H1 (cell line): ENCODE data around the gene DAPK1. TPM values are rescaled to one million over a fixed set of nuclear protein-coding genes. Genes with fewer than 3 reads are reported as not detected.

ENCODE experiments used
- CTCF ChIA-PET: fragments of 300-600 bp; sonication (Branson Sonifier 250); formaldehyde crosslinking; loops from one replicate; lab custom pipeline; 2021; ENCODE audit not compliant: partially characterized antibody; lab: Charles Lee
- POLR2A ChIA-PET: fragments of 300-600 bp; sonication (Branson Sonifier 250); formaldehyde crosslinking; loops from one replicate; lab custom pipeline; 2021; ENCODE audit warnings: inconsistent platforms; ENCODE audit not compliant: partially characterized antibody; lab: Charles Lee
- DNase-seq, 2 experiments: peaks; one replicate each; pipeline versions ENCODE4 v3.0.0 to v3.0.0-alpha.2; 2010 to 2022; ENCODE audit warnings: low spot score in 2 of 2, low read depth in 1 of 2, mixed read lengths in 1 of 2
- FAIRE-seq: peaks from 2 replicates; lab custom pipeline; 2011; peaks lifted over from hg19 to GRCh38; lab: Jason Lieb, UNC
- H2AFZ ChIP-seq: 2 replicates; pipeline ENCODE4 v1.8.1; 2012; ENCODE audit warnings: low read length, inconsistent platforms
- H2AK5ac ChIP-seq: 2 replicates; pipeline ENCODE4 v1.6.1; 2013; ENCODE audit warnings: low read depth, low read length
- H2BK120ac ChIP-seq: replicated peaks from 2 replicates; pipeline ENCODE3; 2013; ENCODE audit warnings: low read depth, low read length, inconsistent platforms
- H2BK12ac ChIP-seq: 2 replicates; pipeline ENCODE4 v1.6.1; 2013; ENCODE audit warnings: low read depth, low read length
- H2BK15ac ChIP-seq: 2 replicates; pipeline ENCODE4 v1.6.1; 2013; ENCODE audit warnings: low read length
- H2BK20ac ChIP-seq: 2 replicates; pipeline ENCODE4 v1.6.1; 2013; ENCODE audit warnings: low read length
- H2BK5ac ChIP-seq: 2 replicates; pipeline ENCODE4 v1.6.1; 2013; ENCODE audit warnings: low read depth, low read length
- H3K14ac ChIP-seq: 2 replicates; pipeline ENCODE4 v1.6.1; 2013; ENCODE audit warnings: inconsistent platforms; ENCODE audit not compliant: insufficient read length
- H3K18ac ChIP-seq: 2 replicates; pipeline ENCODE4 v1.6.1; 2013; ENCODE audit warnings: low read length; ENCODE audit errors: extremely low read depth
- H3K23ac ChIP-seq: 2 replicates; pipeline ENCODE4 v1.6.1; 2013; ENCODE audit warnings: inconsistent platforms; ENCODE audit not compliant: insufficient read length
- H3K23me2 ChIP-seq: 2 replicates; pipeline ENCODE4 v1.6.1; 2013; ENCODE audit warnings: low read depth, low read length
- H3K27ac ChIP-seq: 2 replicates; pipeline ENCODE4 v1.6.1; 2011; ENCODE audit warnings: low read depth, low read length, inconsistent platforms
- H3K27me3 ChIP-seq, 4 experiments: replicated peaks in 1 of 4; 1 replicate in 1 of 4; 2 replicates in 3 of 4; pipeline versions ENCODE4 v1.6.1 to v1.8.1; 2011 to 2013; ENCODE audit warnings: low read length in 3 of 4, mild to moderate bottlenecking in 3 of 4, inconsistent platforms in 2 of 4, mixed read lengths in 2 of 4, moderate library complexity in 1 of 4; ENCODE audit not compliant: control insufficient read depth in 3 of 4, insufficient read depth in 3 of 4; ENCODE audit errors: extremely low read depth in 1 of 4
- H3K36me3 ChIP-seq, 4 experiments: 2 replicates each; pipeline versions ENCODE4 v1.6.1 to v1.8.1; 2011 to 2013; ENCODE audit warnings: mild to moderate bottlenecking in 4 of 4, low read length in 3 of 4, moderate library complexity in 2 of 4, control low read depth in 1 of 4, inconsistent platforms in 1 of 4; ENCODE audit not compliant: insufficient read depth in 4 of 4, control insufficient read depth in 2 of 4
- H3K4ac ChIP-seq: replicated peaks from 2 replicates; pipeline ENCODE3; 2013; ENCODE audit warnings: low read length, low read depth, mixed read lengths, inconsistent platforms; ENCODE audit not compliant: insufficient read length
- H3K4me1 ChIP-seq, 4 experiments: replicated peaks in 1 of 4; 1 replicate in 1 of 4; 2 replicates in 3 of 4; pipeline versions ENCODE4 v1.6.1 to v1.8.1; 2011 to 2013; ENCODE audit warnings: low read length in 3 of 4, inconsistent platforms in 2 of 4, mixed read lengths in 1 of 4; ENCODE audit not compliant: insufficient read depth in 4 of 4, control insufficient read depth in 3 of 4
- H3K4me2 ChIP-seq, 2 experiments: 2 replicates each; pipeline versions ENCODE4 v1.6.1 to v1.8.1; 2011 to 2013; ENCODE audit warnings: low read depth in 2 of 2, low read length in 2 of 2, control low read depth in 1 of 2, inconsistent platforms in 1 of 2, mild to moderate bottlenecking in 1 of 2; ENCODE audit not compliant: insufficient read depth in 1 of 2
- H3K4me3 ChIP-seq, 4 experiments: fragments of 200-600, 300-600 bp in 1 of 4; sonication (generic), shearing (Covaris generic), sonication (Bioruptor Twin) in 1 of 4; 2 replicates each; pipeline versions ENCODE4 v1.5.1 to v1.8.1; 2011 to 2016; ENCODE audit warnings: low read length in 4 of 4, low read depth in 3 of 4, control low read depth in 2 of 4, inconsistent platforms in 2 of 4, mild to moderate bottlenecking in 2 of 4, mixed read lengths in 1 of 4, moderate library complexity in 1 of 4; ENCODE audit not compliant: insufficient read depth in 2 of 4; ENCODE audit errors: extremely low read depth in 1 of 4
- H3K56ac ChIP-seq: replicated peaks from 2 replicates; pipeline ENCODE3; 2013; ENCODE audit warnings: low read depth, mild to moderate bottlenecking, mixed read lengths, low read length, inconsistent platforms; ENCODE audit not compliant: insufficient read length
- H3K79me1 ChIP-seq: 2 replicates; pipeline ENCODE4 v1.6.1; 2013; ENCODE audit warnings: low read depth, low read length, control low read depth
- H3K79me2 ChIP-seq, 2 experiments: 2 replicates each; pipeline versions ENCODE4 v1.6.1 to v1.8.1; 2012 to 2013; ENCODE audit warnings: low read length in 2 of 2, mild to moderate bottlenecking in 2 of 2, inconsistent platforms in 1 of 2; ENCODE audit not compliant: insufficient read depth in 2 of 2, control insufficient read depth in 1 of 2
- H3K9ac ChIP-seq, 4 experiments: replicated peaks in 1 of 4; 1 replicate in 1 of 4; 2 replicates in 3 of 4; pipeline versions ENCODE4 v1.6.1 to v1.8.1; 2011 to 2013; ENCODE audit warnings: low read depth in 3 of 4, low read length in 3 of 4, control low read depth in 2 of 4, mild to moderate bottlenecking in 2 of 4, moderate library complexity in 2 of 4, inconsistent platforms in 1 of 4; ENCODE audit errors: extremely low read depth in 1 of 4
- H3K9me3 ChIP-seq, 2 experiments: 2 replicates each; pipeline versions ENCODE4 v1.6.1 to v1.8.1; 2012 to 2013; ENCODE audit warnings: mild to moderate bottlenecking in 2 of 2, moderate library complexity in 2 of 2, control low read depth in 1 of 2, inconsistent platforms in 1 of 2, low read depth in 1 of 2, low read length in 1 of 2, mixed read lengths in 1 of 2; ENCODE audit not compliant: insufficient read depth in 2 of 2
- H4K20me1 ChIP-seq, 2 experiments: replicated peaks in 1 of 2; 2 replicates each; pipeline versions ENCODE3 to v1.8.1; 2011 to 2013; ENCODE audit warnings: inconsistent platforms in 2 of 2, low read length in 2 of 2, mild to moderate bottlenecking in 1 of 2; ENCODE audit not compliant: insufficient read depth in 2 of 2, control insufficient read depth in 1 of 2
- H4K5ac ChIP-seq: 2 replicates; pipeline ENCODE4 v1.6.1; 2013; ENCODE audit warnings: low read length, low read depth, mixed read lengths, inconsistent platforms; ENCODE audit not compliant: insufficient read length
- H4K8ac ChIP-seq: 2 replicates; pipeline ENCODE4 v1.8.0; 2013; ENCODE audit warnings: mild to moderate bottlenecking, moderate library complexity, low read length, inconsistent platforms; ENCODE audit not compliant: insufficient read depth; ENCODE audit errors: extremely low read depth
- H4K91ac ChIP-seq: replicated peaks from 2 replicates; pipeline ENCODE3; 2013; ENCODE audit warnings: low read length, mixed read lengths, inconsistent platforms; ENCODE audit not compliant: insufficient read length
- WGBS, 2 experiments: shearing (Covaris generic) in 1 of 2; methylation state at CpG; one replicate each; pipeline versions ENCODE4 v1.1.6 to v1.1.7; 2013 to 2015; ENCODE audit warnings: low lambda C conversion rate in 2 of 2, mixed read lengths in 2 of 2, inconsistent platforms in 1 of 2, low coverage in 1 of 2, missing lambda C conversion rate in 1 of 2; ENCODE audit not compliant: insufficient replicate concordance in 2 of 2, insufficient coverage in 1 of 2, insufficient read length in 1 of 2; ENCODE audit errors: extremely low coverage in 1 of 2, missing lambda C conversion rate in 1 of 2; 5-methylcytosine and 5-hydroxymethylcytosine counted together
- polyA plus RNA-seq, 7 experiments: library from polyadenylated mRNA; depleted of rRNA in 3 of 7; stranded (reverse) in 5 of 7; unstranded in 2 of 7; fragments of >200 nt in 5 of 7; fragments of 200-250 nt in 2 of 7; gene quantifications; 1 replicate in 5 of 7; 2 replicates in 1 of 7; 4 replicates in 1 of 7; pipeline versions ENCODE4 v1.2.1 to v1.2.3, GENCODE V29; 2011 to 2013; ENCODE audit warnings: missing spikeins in 2 of 7, mixed read lengths in 2 of 7
- total RNA-seq: library from RNA; stranded (reverse); fragmentation: NEBNext Ultra II Directional; extraction: Animal tissue kit (Norgen Biotek cat#: 25700); gene quantifications from 2 replicates; pipeline ENCODE4 v1.2.1, GENCODE V29; 2021

DAPK1 gene
- total and polyA plus RNA-seq, 2 of the 8 experiments (the other 6 are each of a cell fraction or from before 2014, with no cell fraction given): 62.4 to 131 TPM

DNA sequence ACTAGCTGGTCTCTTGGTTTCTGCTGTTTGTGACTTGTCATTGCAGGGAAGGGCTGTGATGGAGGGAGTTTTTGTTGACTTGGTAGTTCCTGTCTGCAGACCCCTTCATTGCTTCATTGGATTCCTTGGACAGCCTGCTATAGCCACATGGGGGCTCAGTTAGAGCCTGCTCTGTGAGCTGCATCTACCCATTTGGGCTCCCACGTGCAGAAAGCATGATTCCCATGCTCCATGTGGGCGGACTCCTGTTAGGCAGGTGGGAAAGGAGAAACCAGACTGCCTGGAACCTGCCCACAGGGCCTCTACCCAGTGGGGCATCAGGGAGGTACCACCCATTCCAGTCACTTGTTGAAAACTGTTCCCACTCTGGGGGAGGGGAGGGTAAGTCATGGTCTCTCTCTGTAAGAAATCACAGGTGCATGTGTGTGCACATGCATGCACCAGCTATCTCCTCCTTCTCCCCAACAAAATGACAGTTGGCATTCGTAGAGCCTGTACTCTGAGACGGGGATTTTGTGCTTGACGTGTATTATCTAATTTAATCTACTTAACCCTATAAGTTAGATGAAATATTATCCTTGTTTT is 61.0 kb downstream of the DAPK1 start:
- Histone ChIP-seq H3K23me2 (no peaks in the 10 kb centered on the region), H2AK5ac (no peak overlapping the region), H3K18ac (no peak overlapping the region), H3K79me2 (peaks cover 0 to 72% of the 10 kb centered on the region in 2 experiments; a peak in 3 of 4 replicates), H3K9me3 (no peaks in the 10 kb centered on the region), H3K27ac (no peak overlapping the region), H3K9ac (no peak overlapping the region), H3K4me3 (no peak overlapping the region), H3K27me3 (no peaks in the 10 kb centered on the region), H3K79me1 (peaks cover 12% of the 10 kb centered on the region; the same call in 1 of the 2 replicates), H4K5ac (no peak overlapping the region), H4K8ac (no peak overlapping the region), H3K14ac (no peak overlapping the region), H3K4me1 (no peaks in the 10 kb centered on the region; a peak in 1 of 7 replicates), H2BK20ac (no peak overlapping the region), H2BK12ac (no peak overlapping the region), H4K91ac (no peak overlapping the region), H2BK15ac (no peak overlapping the region), H2AFZ (no peak overlapping the region), H3K23ac (no peak overlapping the region), H2BK5ac (no peak overlapping the region), H3K4me2 (no peak overlapping the region), H3K36me3 (peaks cover 0 to 6% (median 2%) of the 10 kb centered on the region in 4 experiments; a peak in 3 of 8 replicates), H4K20me1 (peaks cover 4 to 16% of the 10 kb centered on the region in 2 experiments), H3K4ac (no peak overlapping the region), H3K56ac (no peak overlapping the region), H2BK120ac (no peak overlapping the region)
- 77% methylated on average over 5 of the region's 5 CpGs; no CpG with 5 or more reads in 1 of the 2 experiments for WGBS, 2 experiments
- CTCF ChIA-PET: interaction anchor here (0.6 to 3.0 kb wide), 7 partner anchors 9 to 288 kb away, joined by 3 to 22 read pairs (median 3); no protein-coding TSS in a partner anchor
- no peak for DNase-seq
- POLR2A ChIA-PET: interaction anchor here (2.7 kb wide), 1 partner anchor 10 kb away, joined by 9 read pairs; no protein-coding TSS in a partner anchor
- FAIRE-seq: no peak
